CD14-positive monocyte (primary cell): ENCODE results near the gene ZFYVE28. TPM values are rescaled to one million over a fixed set of nuclear protein-coding genes. Genes with fewer than 3 reads are reported as not detected.

ENCODE experiments used
- DNase-seq, 3 donors: peaks; one replicate each; pipeline ENCODE4 v3.0.0-alpha.2; 2011 to 2022
- H2AFZ ChIP-seq: 2 replicates; pipeline ENCODE4 v1.6.0; 2012; ENCODE audit warnings: mild to moderate bottlenecking, low read depth, low read length, inconsistent platforms; ENCODE audit not compliant: insufficient read depth, poor library complexity, severe bottlenecking
- H3K27ac ChIP-seq, 2 donors: 1 replicate in 1 of 2; 2 replicates in 1 of 2; pipeline ENCODE4 v1.5.1; 2012 to 2013; ENCODE audit warnings: low read length in 2 of 2, control low read depth in 1 of 2, inconsistent platforms in 1 of 2, low read depth in 1 of 2, mild to moderate bottlenecking in 1 of 2
- H3K27me3 ChIP-seq, 2 donors: one replicate each; pipeline versions ENCODE4 v1.6.0 to v1.6.1; 2011 to 2013; ENCODE audit warnings: low read length in 2 of 2; ENCODE audit not compliant: control insufficient read depth in 2 of 2, insufficient read depth in 2 of 2
- H3K36me3 ChIP-seq, 2 donors: replicated peaks in 1 of 2; 1 replicate in 1 of 2; 2 replicates in 1 of 2; pipeline versions ENCODE4 v1.5.1 to v1.6.1; 2012 to 2013; ENCODE audit warnings: low read length in 2 of 2, control low read depth in 1 of 2, inconsistent platforms in 1 of 2, mild to moderate bottlenecking in 1 of 2; ENCODE audit not compliant: insufficient read depth in 2 of 2, control insufficient read depth in 1 of 2
- H3K4me1 ChIP-seq, 2 donors: 1 replicate in 1 of 2; 2 replicates in 1 of 2; pipeline versions ENCODE4 v1.5.1 to v1.6.1; 2012 to 2013; ENCODE audit warnings: low read length in 2 of 2, control low read depth in 1 of 2, inconsistent platforms in 1 of 2, mild to moderate bottlenecking in 1 of 2, moderate library complexity in 1 of 2; ENCODE audit not compliant: insufficient read depth in 2 of 2, control insufficient read depth in 1 of 2
- H3K4me2 ChIP-seq: replicated peaks from 2 replicates; pipeline ENCODE3; 2012; ENCODE audit warnings: low read length, moderate library complexity, mild to moderate bottlenecking; ENCODE audit not compliant: poor library complexity, severe bottlenecking; ENCODE audit errors: extremely low read depth
- H3K4me3 ChIP-seq, 3 experiments: fragments of 200-600 bp in 1 of 3; sonication (generic) in 1 of 3; replicated peaks in 1 of 3; 1 replicate in 2 of 3; 2 replicates in 1 of 3; pipeline ENCODE4 v1.5.1; 2011 to 2013; ENCODE audit warnings: low read length in 3 of 3, mild to moderate bottlenecking in 3 of 3, control low read depth in 2 of 3, low read depth in 2 of 3, inconsistent platforms in 1 of 3, moderate library complexity in 1 of 3
- H3K79me2 ChIP-seq: 2 replicates; pipeline ENCODE4 v1.6.0; 2012; ENCODE audit warnings: mild to moderate bottlenecking, control low read depth, inconsistent platforms, low read length, moderate library complexity; ENCODE audit not compliant: insufficient read depth
- H3K9ac ChIP-seq: 2 replicates; pipeline ENCODE4 v1.6.0; 2017; ENCODE audit warnings: low read length, mild to moderate bottlenecking; ENCODE audit not compliant: insufficient read depth, poor library complexity, severe bottlenecking
- H3K9me3 ChIP-seq, 2 donors: replicated peaks in 1 of 2; 1 replicate in 1 of 2; 2 replicates in 1 of 2; pipeline versions ENCODE4 v1.5.1 to v1.6.1; 2012 to 2013; ENCODE audit warnings: low read length in 2 of 2, control low read depth in 1 of 2; ENCODE audit not compliant: control insufficient read depth in 1 of 2, insufficient read depth in 1 of 2
- H4K20me1 ChIP-seq: 2 replicates; pipeline ENCODE4 v1.6.0; 2012; ENCODE audit warnings: mild to moderate bottlenecking, low read length, control low read depth, moderate library complexity; ENCODE audit not compliant: insufficient read depth
- H3K27ac Mint-ChIP-seq, 7 donors: one replicate each; pipeline ENCODE4 v1.8.0; 2020; ENCODE audit warnings: mild to moderate bottlenecking in 7 of 7, mixed read lengths in 7 of 7, moderate library complexity in 6 of 7, inconsistent platforms in 2 of 7
- H3K27me3 Mint-ChIP-seq, 3 donors: one replicate each; pipeline ENCODE4 v1.8.0; 2021 to 2022; ENCODE audit warnings: low read depth in 3 of 3, mild to moderate bottlenecking in 3 of 3, mixed read lengths in 3 of 3, moderate library complexity in 3 of 3, inconsistent platforms in 1 of 3
- H3K36me3 Mint-ChIP-seq, 2 donors: one replicate each; pipeline ENCODE4 v1.8.0; 2020; ENCODE audit warnings: mixed read lengths in 2 of 2, inconsistent platforms in 1 of 2, mild to moderate bottlenecking in 1 of 2
- H3K4me1 Mint-ChIP-seq: one replicate; pipeline ENCODE4 v1.8.0; 2020; ENCODE audit warnings: mild to moderate bottlenecking, mixed read lengths
- H3K4me3 Mint-ChIP-seq, 2 donors: one replicate each; pipeline ENCODE4 v1.8.0; 2020; ENCODE audit warnings: mild to moderate bottlenecking in 2 of 2, mixed read lengths in 2 of 2, moderate library complexity in 1 of 2
- H3K9me3 Mint-ChIP-seq, 7 donors: one replicate each; pipeline ENCODE4 v1.8.0; 2020 to 2022; ENCODE audit warnings: mixed read lengths in 7 of 7, mild to moderate bottlenecking in 6 of 7, moderate library complexity in 6 of 7, inconsistent platforms in 2 of 7
- CTCF ChIP-seq: fragments of 200-600 bp; IDR thresholded peaks from one replicate; pipeline ENCODE4 v1.8.0; 2022; ENCODE audit warnings: antibody characterized with exemption, mild to moderate bottlenecking
- WGBS: methylation state at CpG from one replicate; pipeline ENCODE4 v1.1.5; 2013; ENCODE audit warnings: missing lambda C conversion rate; ENCODE audit not compliant: insufficient coverage; 5-methylcytosine and 5-hydroxymethylcytosine counted together
- intact Hi-C, 2 donors: fragments of 100-400 bp; cut with micrococcal nuclease; formaldehyde crosslinking; loops; one replicate each; pipeline versions ENCODE4 v1.15.0 to v1.15.1; 2023
- polyA plus RNA-seq, 3 donors: library from polyadenylated mRNA; depleted of rRNA in 1 of 3; unstranded in 2 of 3; stranded (reverse) in 1 of 3; fragments of 300-500 nt in 2 of 3; fragments of >200 nt in 1 of 3; fragmentation: Illumina TruSeq in 2 of 3; gene quantifications; 1 replicate in 2 of 3; 2 replicates in 1 of 3; pipeline ENCODE4 v1.2.3, GENCODE V29; 2012 to 2021

Gene ZFYVE28
- polyA plus RNA-seq, 3 donors: 1.0 to 4.4 (median 1.1) TPM

GRCh38 chr4:2373532-2373931 is 44.9 kb downstream of the ZFYVE28 start:
- Histone ChIP-seq H3K4me1 (no peaks in the 10 kb centered on the region), H3K79me2 (no peaks in the 10 kb centered on the region), H2AFZ (no peak overlapping the region), H3K4me2 (no peak overlapping the region), H3K36me3 (no peaks in the 10 kb centered on the region), H3K27me3 (no peaks in the 10 kb centered on the region), H4K20me1 (no peaks in the 10 kb centered on the region), H3K27ac (no peak overlapping the region), H3K9ac (no peak overlapping the region), H3K4me3 (no peak overlapping the region), H3K9me3 (peaks cover 7 to 17% of the 10 kb centered on the region in 2 donors)
- H3K27ac Mint-ChIP-seq: no peak overlapping the region
- no peaks in the 10 kb centered on the region for H3K4me1 Mint-ChIP-seq
- H3K4me3 Mint-ChIP-seq: no peak overlapping the region
- H3K27me3 Mint-ChIP-seq: peaks cover 0 to 5% (median 2%) of the 10 kb centered on the region in 3 donors
- 92% methylated on average over 6 of the region's 7 CpGs for WGBS
- DNase-seq: no peak
- peaks cover 10 to 24% (median 16%) of the 10 kb centered on the region in 7 donors for H3K9me3 Mint-ChIP-seq
- no peak for TF ChIP-seq CTCF
- intact Hi-C loops: no loop called here
- H3K36me3 Mint-ChIP-seq: peaks cover 0 to 5% of the 10 kb centered on the region in 2 donors

- no peak overlapping the region for H3K27ac ChIP-seq
- peaks cover 0 to 5% of the 10 kb centered on the region in 2 donors for H3K36me3 Mint-ChIP-seq
- no peaks in the 10 kb centered on the region for H3K4me1 ChIP-seq
- no peak overlapping the region for H2AFZ ChIP-seq
- no peak overlapping the region for H3K27ac Mint-ChIP-seq
- H3K27me3 Mint-ChIP-seq: peaks cover 0 to 3% (median 2%) of the 10 kb centered on the region in 3 donors
- no peaks in the 10 kb centered on the region for H3K4me1 Mint-ChIP-seq
- peaks cover 7 to 19% of the 10 kb centered on the region in 2 donors for H3K9me3 ChIP-seq
- H3K4me2 ChIP-seq: no peak overlapping the region
- H3K9ac ChIP-seq: no peak overlapping the region
- no peaks in the 10 kb centered on the region for H3K79me2 ChIP-seq
- H4K20me1 ChIP-seq: no peaks in the 10 kb centered on the region
- WGBS: 98% methylated on average over 8 of the region's 14 CpGs
- H3K27me3 ChIP-seq: no peaks in the 10 kb centered on the region
- H3K36me3 ChIP-seq: no peaks in the 10 kb centered on the region
- no peak for DNase-seq
- no peak overlapping the region for H3K4me3 ChIP-seq
- TF ChIP-seq CTCF: no peak
- intact Hi-C loops: no loop called here
- H3K9me3 Mint-ChIP-seq: peaks cover 10 to 25% (median 17%) of the 10 kb centered on the region in 7 donors
- no peak overlapping the region for H3K4me3 Mint-ChIP-seq
Measured at GRCh38 chr4:2372488-2373030, 45.9 kb downstream of the ZFYVE28 start.
